Fibroblast of mammary gland (primary cell): ENCODE data around the gene RPS6KB2.

Experiments used
- DNase-seq: peaks from one replicate; pipeline ENCODE4 v3.0.0-alpha.2; 2010; ENCODE audit warnings: low read depth
- H3K4me3 ChIP-seq: 2 replicates; pipeline ENCODE4 v1.5.1; 2011; ENCODE audit warnings: low read depth, mild to moderate bottlenecking, low read length, moderate library complexity; ENCODE audit not compliant: control insufficient read depth
- CTCF ChIP-seq: conservative IDR thresholded peaks from 2 replicates; pipeline ENCODE4 v1.5.1; 2011; ENCODE audit warnings: low read depth, low read length, inconsistent platforms; ENCODE audit not compliant: control insufficient read depth, insufficient read depth

The RPS6KB2 gene

DNA sequence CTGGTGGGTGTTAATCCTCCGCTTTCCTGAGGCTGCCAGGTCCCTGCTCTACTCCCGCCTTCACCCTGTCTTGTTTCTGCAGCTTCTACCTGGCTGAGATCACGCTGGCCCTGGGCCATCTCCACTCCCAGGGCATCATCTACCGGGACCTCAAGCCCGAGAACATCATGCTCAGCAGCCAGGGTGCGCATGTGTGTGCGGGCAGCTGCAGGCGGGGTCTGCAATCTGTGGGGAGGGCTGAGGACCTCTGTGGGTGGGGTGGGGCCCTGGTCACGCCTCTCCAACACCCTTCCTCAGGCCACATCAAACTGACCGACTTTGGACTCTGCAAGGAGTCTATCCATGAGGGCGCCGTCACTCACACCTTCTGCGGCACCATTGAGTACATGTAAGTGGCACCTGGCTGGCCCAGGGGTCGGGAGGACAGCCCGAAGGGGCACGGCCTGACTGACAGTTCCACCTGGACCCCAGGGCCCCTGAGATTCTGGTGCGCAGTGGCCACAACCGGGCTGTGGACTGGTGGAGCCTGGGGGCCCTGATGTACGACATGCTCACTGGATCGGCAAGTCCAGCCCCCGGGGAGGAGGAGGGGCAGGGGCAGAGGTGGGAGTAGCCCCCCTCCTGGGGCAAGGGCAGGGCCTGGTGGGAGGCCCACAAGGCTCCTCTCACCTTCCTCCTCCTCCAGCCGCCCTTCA lies 4.5 kb downstream of the RPS6KB2 start:
- no peak for DNase-seq
- H3K4me3 ChIP-seq = no peak overlapping the region
- no peak for TF ChIP-seq CTCF

DNA sequence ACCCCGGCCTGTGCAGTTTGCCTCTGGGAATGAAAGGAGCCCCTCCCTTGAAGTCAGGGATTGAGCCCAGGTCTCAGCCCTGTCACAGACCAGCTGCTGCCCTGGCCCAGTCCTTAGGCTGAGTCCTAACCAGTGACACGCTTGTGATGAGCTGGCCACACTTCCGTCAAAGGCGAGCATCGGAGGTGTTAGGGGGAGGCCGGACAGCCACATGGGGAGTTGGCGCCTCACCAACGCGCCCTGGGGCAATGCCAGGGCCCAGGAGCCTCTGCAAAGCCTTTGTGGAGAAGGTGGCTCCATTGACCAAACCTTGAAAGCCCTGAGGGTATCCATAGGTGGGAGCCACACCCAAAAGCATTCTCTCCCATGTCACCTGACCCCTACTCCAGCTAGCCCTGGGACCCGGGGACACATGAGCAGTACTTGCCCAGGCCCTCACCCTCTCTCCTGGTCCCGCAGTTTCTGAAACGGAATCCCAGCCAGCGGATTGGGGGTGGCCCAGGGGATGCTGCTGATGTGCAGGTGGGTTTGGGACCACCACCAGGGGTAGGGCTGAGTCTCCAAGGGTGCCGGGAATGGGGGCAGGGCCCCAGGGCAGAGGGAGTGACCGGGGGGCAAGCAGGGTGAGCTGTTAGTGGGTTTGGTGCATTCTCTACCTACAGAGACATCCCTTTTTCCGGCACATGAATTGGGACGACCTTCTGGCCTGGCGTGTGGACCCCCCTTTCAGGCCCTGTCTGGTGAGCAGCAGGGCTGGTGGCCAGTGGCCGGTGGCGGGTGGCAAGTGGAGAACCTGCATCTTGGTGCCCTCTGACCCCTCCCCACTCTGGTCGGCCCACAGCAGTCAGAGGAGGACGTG lies 5.5 kb downstream of the RPS6KB2 start:
- no peak for DNase-seq
- H3K4me3 ChIP-seq = no peak overlapping the region
- no peak for TF ChIP-seq CTCF

- no peak overlapping the region for H3K4me3 ChIP-seq
- no peak for DNase-seq
- no peak for TF ChIP-seq CTCF
Measured at GRCh38 chr11:67434395-67434881, 6.1 kb downstream of the RPS6KB2 start.

DNA sequence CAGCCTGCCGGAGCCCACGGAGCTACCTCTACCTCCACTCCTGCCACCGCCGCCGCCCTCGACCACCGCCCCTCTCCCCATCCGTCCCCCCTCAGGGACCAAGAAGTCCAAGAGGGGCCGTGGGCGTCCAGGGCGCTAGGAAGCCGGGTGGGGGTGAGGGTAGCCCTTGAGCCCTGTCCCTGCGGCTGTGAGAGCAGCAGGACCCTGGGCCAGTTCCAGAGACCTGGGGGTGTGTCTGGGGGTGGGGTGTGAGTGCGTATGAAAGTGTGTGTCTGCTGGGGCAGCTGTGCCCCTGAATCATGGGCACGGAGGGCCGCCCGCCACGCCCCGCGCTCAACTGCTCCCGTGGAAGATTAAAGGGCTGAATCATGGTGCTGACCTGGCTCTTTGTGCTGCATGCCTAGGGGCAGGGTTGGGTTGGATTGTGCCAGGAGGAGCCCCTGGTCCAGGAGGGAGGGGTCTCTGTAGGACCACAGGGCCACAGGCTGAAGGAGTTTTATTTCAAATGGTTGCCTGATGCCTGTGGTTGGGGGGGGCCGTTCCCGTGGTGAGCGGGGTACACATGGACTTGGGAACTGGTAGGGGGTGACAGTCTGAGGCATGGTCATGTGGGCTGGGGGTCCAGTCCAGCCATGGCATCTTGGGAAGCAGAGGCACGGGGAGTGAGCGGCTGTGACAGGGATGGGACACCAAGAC lies 6.9 kb downstream of the RPS6KB2 start:
- no peak overlapping the region for H3K4me3 ChIP-seq

GRCh38 chr11:67435727-67436458 lies 7.6 kb downstream of the RPS6KB2 start:
- DNase-seq = no peak
- no peak overlapping the region for H3K4me3 ChIP-seq
- TF ChIP-seq CTCF = no peak

More for the DNA sequence above, 6.9 kb downstream of the RPS6KB2 start:
- TF ChIP-seq CTCF = no peak
- no peak for DNase-seq
